HG03457 (cell line): ENCODE results near the gene PDGFC.

Experiments
- ATAC-seq: cut with Tn5 transposase; IDR thresholded peaks from one replicate; pipeline ENCODE4 v1.9.1; 2021; ENCODE audit warnings: moderate number of reproducible peaks; ENCODE audit not compliant: unreplicated experiment

Gene PDGFC

GRCh38 chr4:156971676-156972378 lies at the start of gene PDGFC:
Gene PDGFC (minus strand): TSS chr4:156971799. CDS start chr4:156970903, 896 bp downstream.
- no peak for ATAC-seq

DNA sequence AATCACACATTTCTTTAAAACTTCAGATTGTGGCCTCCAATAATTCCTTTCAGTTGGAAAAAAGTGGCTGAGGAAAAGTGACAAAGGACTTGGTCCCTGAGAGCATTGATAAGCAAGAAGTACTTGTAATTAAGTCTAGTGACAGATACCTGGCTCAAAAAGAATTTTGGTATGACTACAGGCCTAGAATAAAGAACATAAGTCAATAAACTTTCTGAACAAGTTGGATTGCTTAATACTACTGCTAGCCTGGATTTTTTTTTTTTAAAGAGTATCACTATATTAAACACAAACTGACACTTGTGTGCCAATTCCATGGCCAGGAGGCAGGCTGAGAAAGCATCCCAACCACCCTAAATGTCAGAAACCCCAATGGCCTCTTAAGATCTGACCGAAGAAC lies 49.3 kb upstream of the PDGFC start:
- no peak for ATAC-seq

GRCh38 chr4:157018920-157019490 lies 47.4 kb upstream of the PDGFC start:
- ATAC-seq: no peak

DNA sequence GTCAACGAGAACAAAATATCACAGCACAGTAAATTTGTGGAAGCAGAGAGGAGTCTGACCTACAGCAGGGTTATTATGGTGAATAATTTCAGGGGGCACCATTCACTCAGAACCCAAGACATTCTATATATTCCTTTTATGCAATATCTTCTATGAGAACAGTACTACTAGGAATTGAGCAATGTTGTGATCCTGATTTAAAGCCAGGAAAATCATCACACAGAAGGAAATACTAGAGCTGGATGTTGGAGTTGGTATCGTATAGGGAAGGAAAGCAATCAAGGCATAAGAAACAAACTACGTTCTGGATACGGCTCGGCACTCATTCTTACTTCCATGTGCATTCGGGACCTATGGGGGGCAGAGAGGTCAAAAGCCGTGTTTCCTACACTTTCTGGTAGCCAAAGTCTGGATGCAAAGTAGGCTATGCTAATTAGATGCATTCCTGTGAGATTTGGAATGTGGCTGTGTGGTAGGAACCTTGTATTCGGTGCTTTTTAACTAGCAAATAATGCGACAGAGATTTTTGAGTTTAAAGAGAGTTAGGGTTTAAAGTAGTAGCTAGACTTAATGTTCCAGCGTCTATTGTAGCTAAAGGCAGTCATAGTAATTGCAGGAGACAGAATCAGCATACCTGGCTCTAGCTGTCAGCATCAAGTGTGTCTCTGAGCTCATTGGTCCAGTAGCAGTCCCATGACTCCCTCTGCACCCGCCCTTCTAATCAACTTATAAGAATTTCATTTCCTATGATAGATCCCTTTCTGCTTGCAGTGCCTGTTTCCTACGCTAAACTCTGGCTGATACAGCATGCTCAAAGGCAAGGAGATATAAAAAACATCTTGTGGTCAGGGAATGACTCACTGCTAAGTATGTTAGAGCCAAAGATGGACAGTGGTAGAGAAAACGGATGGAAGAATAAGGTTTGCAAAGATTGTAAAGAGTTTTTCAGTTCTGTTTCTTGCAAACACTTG lies 43.3 kb upstream of the PDGFC start:
- no peak for ATAC-seq

GRCh38 chr4:157013656-157014055 lies 42.1 kb upstream of the PDGFC start:
- no peak for ATAC-seq

DNA sequence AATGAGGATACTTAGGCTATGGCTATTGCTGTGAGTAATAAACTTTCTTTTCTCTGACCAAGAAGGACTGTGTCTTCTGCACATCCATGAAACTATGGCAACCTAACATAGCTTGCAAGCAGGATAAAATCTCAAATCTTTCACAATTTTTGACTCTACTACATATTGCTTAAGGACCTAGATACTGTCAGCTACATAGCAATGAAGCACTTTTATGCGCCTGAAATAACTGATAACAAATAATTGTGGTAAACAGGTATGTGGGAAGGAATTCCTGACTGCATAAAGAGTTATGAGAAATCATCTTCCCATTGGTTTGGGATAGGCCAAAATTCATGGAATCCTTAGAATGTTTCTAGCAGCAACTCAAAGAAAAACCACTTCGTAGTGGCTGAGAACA lies 41.2 kb upstream of the PDGFC start:
- ATAC-seq: no peak

GRCh38 chr4:157012296-157012695 lies 40.7 kb upstream of the PDGFC start:
- ATAC-seq: no peak

DNA sequence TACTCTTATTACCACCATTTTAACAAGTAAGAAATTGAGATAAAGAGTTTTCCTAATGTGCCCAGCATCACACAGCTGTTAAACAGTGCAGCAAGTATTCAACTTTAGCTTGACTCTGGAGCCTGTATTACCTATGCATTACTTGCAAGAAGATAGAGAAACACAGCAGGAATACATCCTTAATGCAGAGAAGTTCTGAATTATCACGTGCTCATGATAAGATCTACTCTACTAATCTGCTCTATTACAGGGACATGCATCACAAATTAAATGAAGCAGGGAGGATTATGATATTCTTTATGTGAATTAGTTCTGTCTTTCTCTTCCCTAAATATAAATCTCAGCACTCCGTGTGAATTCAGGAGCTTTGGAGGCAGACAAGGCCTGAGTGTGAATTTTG lies 39.0 kb upstream of the PDGFC start:
- no peak for ATAC-seq

GRCh38 chr4:157005831-157006230 lies 34.2 kb upstream of the PDGFC start:
- no peak for ATAC-seq

DNA sequence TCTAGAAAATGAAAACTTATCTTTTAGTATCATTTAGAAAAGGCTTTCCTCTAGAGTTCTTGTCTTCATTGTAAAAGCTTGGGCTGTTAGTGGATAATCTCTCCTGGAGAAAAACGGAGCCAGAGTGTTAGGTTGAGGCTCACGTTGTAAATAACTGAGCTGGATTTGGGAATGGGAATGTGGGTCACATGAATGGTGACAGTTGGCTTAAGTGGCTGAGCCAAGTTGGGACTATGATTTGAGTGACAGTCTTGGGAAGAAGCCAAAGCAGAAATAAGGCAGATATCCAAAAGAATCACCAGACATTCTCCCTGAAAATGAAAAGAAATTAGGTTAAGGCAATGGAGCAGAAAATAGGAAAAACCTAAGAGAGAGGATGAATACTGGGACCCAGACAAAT lies 33.6 kb upstream of the PDGFC start:
- ATAC-seq: no peak

- no peak for ATAC-seq
Observed at GRCh38 chr4:157004279-157005161, 32.9 kb upstream of the PDGFC start.

- no peak for ATAC-seq
Observed at GRCh38 chr4:156999175-156999517, 27.5 kb upstream of the PDGFC start.

GRCh38 chr4:156998500-156999174 lies 27.0 kb upstream of the PDGFC start:
- no peak for ATAC-seq

GRCh38 chr4:156992943-156993342 lies 21.3 kb upstream of the PDGFC start:
- no peak for ATAC-seq

GRCh38 chr4:156991161-156991560 lies 19.6 kb upstream of the PDGFC start:
- ATAC-seq: no peak

DNA sequence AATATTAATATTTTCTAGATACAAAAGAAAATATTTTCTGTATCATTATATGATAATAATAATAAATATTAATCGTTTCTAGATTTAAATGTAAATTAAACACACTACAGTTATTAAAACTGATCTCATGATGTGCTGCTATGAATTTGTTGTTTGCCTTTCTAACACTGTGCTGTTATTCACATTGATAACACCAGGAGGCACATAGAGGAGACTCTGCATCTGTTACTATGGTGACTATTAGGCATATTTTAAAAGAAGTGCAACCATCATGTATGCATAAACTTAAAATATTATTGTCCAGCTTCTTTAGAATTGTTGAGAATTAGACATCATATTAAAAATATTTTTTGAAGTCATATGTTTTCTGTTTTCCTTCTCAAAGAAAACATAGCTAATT lies 11.8 kb upstream of the PDGFC start:
- ATAC-seq: no peak

- no peak for ATAC-seq
Observed at GRCh38 chr4:156981262-156981769, 9.7 kb upstream of the PDGFC start.

DNA sequence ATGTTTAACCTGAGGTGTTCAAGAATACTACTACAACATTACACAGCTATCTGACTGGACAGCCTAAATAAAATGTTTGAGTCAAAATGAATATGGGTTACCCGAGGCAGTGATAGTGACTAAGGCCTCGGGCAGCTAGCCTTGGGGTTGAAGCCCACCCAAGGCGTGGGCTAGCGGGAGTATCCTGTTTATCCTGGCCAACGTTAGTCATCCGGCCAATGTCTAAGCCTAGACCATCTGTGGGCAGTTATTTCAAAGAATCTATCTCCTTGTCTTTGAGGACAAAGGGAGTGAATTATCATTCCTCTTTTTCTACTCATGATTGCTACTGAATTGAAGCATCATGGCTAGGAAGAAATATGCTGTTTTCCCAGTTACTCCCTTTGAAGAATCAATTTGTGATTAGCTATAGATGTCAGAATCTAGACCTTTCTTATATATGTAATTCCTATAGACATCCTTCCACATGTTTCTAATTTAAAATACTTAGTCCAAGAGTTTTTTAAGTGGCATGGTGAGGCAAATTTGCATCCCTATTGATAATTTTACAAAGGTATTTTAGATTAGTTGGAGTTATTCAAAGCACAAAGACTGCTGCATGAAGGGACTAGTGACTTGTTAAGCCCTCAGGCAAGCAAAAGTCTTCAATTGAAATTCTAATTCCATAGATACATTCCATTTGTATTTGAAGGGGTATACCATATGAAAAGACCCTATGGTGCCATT lies 6.0 kb upstream of the PDGFC start:
- no peak for ATAC-seq

DNA sequence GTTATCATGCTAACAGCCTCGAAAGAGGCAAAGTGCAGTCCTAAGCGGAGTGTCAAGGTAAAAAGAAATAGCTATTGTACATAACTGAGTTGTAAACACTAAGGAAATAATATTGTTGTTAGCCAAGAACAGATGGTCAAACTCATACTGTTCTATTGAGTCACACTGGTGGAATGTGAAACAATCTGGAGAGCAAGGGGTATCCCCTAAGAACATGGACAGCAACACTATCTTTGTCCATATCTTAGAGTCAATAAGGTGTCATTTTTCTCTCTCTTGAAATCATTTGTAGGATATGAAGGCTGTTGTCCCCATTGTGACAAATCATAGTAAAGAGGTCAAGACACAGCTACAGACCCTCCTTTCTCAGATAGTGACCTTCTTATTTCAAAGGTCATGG lies 4.5 kb upstream of the PDGFC start:
- ATAC-seq: no peak
